Retinal pigment epithelial cell (primary cell): ENCODE results near the gene F2R.
A peak's percentile ranks its signal among the peaks of the same experiment; 100 is the strongest.

Experiments
- DNase-seq: peaks from one replicate; pipeline ENCODE4 v3.0.0-alpha.2; 2010; ENCODE audit warnings: low read depth
- H3K4me3 ChIP-seq: 2 replicates; pipeline ENCODE4 v1.5.1; 2011; ENCODE audit warnings: mild to moderate bottlenecking, low read length, control low read depth, moderate library complexity
- CTCF ChIP-seq: conservative IDR thresholded peaks from 2 replicates; pipeline ENCODE4 v1.5.1; 2011; ENCODE audit warnings: low read depth, low read length, control low read depth, inconsistent platforms

F2R gene

GRCh38 chr5:76709762-76710161 is 6.2 kb upstream of the F2R start:
- no peak overlapping the region for H3K4me3 ChIP-seq
- TF ChIP-seq CTCF: no peak
- peak; percentile 85 for DNase-seq

GRCh38 chr5:76710991-76711390 is 4.9 kb upstream of the F2R start:
- no peak for DNase-seq
- H3K4me3 ChIP-seq: no peak overlapping the region
- TF ChIP-seq CTCF: no peak

GRCh38 chr5:76714751-76715485 is 1.0 kb upstream of the F2R start:
- peak overlapping the region; percentile 55 for H3K4me3 ChIP-seq
- no peak for TF ChIP-seq CTCF
- no peak for DNase-seq

DNA sequence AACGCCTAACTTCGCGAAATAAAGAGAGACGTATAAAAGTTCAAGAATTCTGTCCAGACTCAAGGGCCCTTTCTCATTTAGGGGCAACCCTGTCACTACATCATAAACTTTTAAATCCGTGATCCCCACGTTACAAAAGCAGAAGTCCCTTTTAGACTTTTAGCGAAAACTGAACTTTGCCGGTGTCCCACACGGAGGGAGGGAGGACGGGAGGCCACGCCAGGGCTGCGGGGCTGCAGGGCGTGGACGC is 515 bp upstream of the F2R start:
- peak overlapping the region; percentile 55 for H3K4me3 ChIP-seq
- DNase-seq: no peak

DNA sequence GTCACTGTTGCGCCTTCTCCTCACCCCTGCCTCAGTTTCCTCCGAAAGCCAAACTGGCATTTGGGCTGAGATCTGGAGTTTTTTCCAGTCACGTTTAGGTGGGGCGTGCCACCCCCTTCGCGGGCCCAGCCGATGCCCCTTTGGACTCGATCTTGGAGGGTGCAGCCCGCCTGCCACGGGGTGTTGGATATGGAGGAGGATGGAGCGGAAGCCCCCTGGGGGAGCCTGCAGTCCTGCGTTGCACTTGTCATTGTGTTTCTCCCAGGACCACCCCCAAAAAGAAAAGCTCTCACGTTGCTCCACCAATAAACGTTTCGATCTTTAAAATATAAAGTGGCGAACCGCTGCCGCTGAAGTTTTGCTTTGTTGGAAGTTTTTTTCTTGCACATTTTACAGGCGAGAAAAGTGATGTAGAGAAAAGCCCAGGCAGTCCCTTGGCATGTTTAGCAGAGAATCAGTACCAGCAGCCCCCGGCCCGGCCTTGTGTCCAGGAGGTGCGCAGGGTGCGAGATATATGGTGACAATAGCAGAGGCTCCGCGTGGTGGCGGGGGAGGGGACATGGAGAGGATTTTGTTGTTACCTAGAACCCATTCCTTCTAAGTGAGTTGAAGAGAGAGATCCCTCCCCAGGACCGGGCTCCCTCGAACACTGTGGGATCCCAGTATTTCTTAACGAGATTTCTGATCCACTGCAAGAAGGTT is 681 bp downstream of the F2R start:
- no peak for TF ChIP-seq CTCF
- DNase-seq: no peak
- peak overlapping the region; percentile 70 for H3K4me3 ChIP-seq

More for the DNA sequence above, 515 bp upstream of the F2R start:
- TF ChIP-seq CTCF: no peak

DNA sequence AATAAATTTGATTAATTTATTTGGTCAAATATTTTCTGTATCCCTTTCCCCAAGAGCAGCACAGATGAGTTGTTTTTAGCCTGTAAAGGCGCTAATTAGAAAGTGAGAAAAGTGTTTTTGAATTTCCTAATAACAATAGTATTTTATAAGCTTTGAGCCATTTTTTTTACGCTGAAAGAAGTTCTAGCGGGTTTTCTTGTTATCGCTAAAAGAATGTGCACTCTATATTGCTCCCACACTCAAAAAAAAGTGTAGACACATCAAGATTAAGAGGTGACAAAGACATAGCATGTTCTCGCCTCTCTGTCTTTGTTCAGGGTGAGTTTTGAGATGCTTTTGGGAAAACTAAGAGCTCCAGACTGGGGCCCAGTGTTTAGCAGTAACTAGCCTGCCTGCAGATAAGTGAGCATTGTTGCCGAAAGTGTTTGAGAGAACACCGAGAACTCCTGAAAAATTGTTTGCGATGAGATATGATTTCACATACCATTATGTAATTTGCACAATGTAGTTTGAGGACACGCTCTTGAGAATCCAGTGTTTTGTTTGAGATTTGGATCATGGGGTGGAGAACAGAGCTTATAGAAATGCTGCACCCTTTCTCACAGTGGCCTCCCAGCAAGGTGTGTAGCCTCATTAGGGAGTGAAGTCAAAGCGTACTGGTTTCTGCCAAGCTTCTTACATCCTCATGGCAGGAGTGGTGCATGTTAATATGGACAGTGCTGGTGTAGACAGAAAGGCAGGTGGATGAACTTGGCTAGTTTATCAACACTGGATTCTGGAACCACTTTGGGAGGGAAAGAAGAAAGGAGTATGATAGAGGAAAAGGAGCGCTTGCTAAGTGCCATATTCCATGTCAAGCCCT is 1.5 kb downstream of the F2R start:
- no peak for TF ChIP-seq CTCF
- H3K4me3 ChIP-seq: peak overlapping the region; percentile 70
- DNase-seq: no peak
